Suprapubic skin (tissue), 4 donors: Measurements from ENCODE around the gene SAPCD1. TPM values are rescaled to one million over a fixed set of nuclear protein-coding genes. Genes with fewer than 3 reads are reported as not detected.

Experiments used
- DNase-seq, 2 donors: peaks; one replicate each; pipeline ENCODE4 v3.0.0-alpha.2; 2019; ENCODE audit warnings: low spot score in 2 of 2
- H3K27ac ChIP-seq: fragments of 200-600 bp; sonication (generic); one replicate; pipeline ENCODE4 v1.5.1; 2019
- H3K27me3 ChIP-seq: fragments of 200-600 bp; sonication (generic); one replicate; pipeline ENCODE4 v1.5.1; 2019
- H3K36me3 ChIP-seq: fragments of 200-600 bp; sonication (generic); one replicate; pipeline ENCODE4 v1.5.1; 2019
- H3K4me1 ChIP-seq: fragments of 200-600 bp; sonication (generic); one replicate; pipeline ENCODE4 v1.5.1; 2019
- H3K4me3 ChIP-seq: fragments of 200-600 bp; sonication (generic); one replicate; pipeline ENCODE4 v1.5.1; 2019; ENCODE audit warnings: mild to moderate bottlenecking
- H3K9me3 ChIP-seq: fragments of 200-600 bp; sonication (generic); one replicate; pipeline ENCODE4 v1.5.1; 2019
- CTCF ChIP-seq, 2 donors: fragments of 200-600 bp in 1 of 2; fragments of 450-650 bp in 1 of 2; sonication (generic) in 1 of 2; IDR thresholded peaks; one replicate each; pipeline ENCODE4 v1.5.1; 2016 to 2019; ENCODE audit warnings: antibody characterized with exemption in 2 of 2, mild to moderate bottlenecking in 1 of 2, moderate library complexity in 1 of 2
- EP300 ChIP-seq: sonication (generic); formaldehyde crosslinking; IDR thresholded peaks from one replicate; pipeline ENCODE4 v1.6.1; 2017; ENCODE audit warnings: antibody characterized with exemption
- POLR2A ChIP-seq, 2 donors: fragments of 450-650 bp; IDR thresholded peaks; one replicate each; pipeline ENCODE4 v1.6.1; 2017; ENCODE audit warnings: antibody characterized with exemption in 2 of 2, mild to moderate bottlenecking in 2 of 2, moderate library complexity in 2 of 2
- POLR2AphosphoS5 ChIP-seq, 3 donors: sonication (generic); formaldehyde crosslinking; IDR thresholded peaks; one replicate each; pipeline ENCODE4 v1.6.1; 2017; ENCODE audit warnings: antibody characterized with exemption in 3 of 3
- WGBS: methylation state at CpG from one replicate; pipeline ENCODE4 v1.1.5; 2018; 5-methylcytosine and 5-hydroxymethylcytosine counted together
- total RNA-seq, 4 donors: library from RNA; depleted of rRNA; stranded (reverse); fragments of >200 nt; gene quantifications; one replicate each; pipeline ENCODE4 v1.1.0, GENCODE V29; 2016

Gene SAPCD1
- total RNA-seq, 4 donors from 2014 or later = 9.3 to 42.2 (median 20.3) TPM

GRCh38 chr6:31749301-31750036, 13.0 kb upstream of the SAPCD1 start:
- WGBS = 89% methylated on average over 8 of the region's 8 CpGs
- Histone ChIP-seq H3K27me3 (no peaks in the 10 kb centered on the region), H3K4me1 (no peaks in the 10 kb centered on the region), H3K4me3 (no peak overlapping the region), H3K9me3 (no peaks in the 10 kb centered on the region), H3K27ac (no peak overlapping the region), H3K36me3 (peaks cover 9% of the 10 kb centered on the region)
- no peak for DNase-seq
- no peak for TF ChIP-seq POLR2AphosphoS5 (IDR thresholded peaks at IDR 0.05)
- no peak for TF ChIP-seq EP300
- TF ChIP-seq CTCF (IDR thresholded peaks at IDR 0.05) = no peak
- TF ChIP-seq POLR2A (IDR thresholded peaks at IDR 0.05) = no peak

- Histone ChIP-seq H3K4me3 (no peak overlapping the region), H3K36me3 (peaks cover 9% of the 10 kb centered on the region), H3K27me3 (no peaks in the 10 kb centered on the region), H3K4me1 (no peaks in the 10 kb centered on the region), H3K27ac (no peak overlapping the region), H3K9me3 (no peaks in the 10 kb centered on the region)
- no peak for DNase-seq
- TF ChIP-seq POLR2AphosphoS5 (IDR thresholded peaks at IDR 0.05) (no peak), EP300 (no peak), CTCF (IDR thresholded peaks at IDR 0.05) (no peak), POLR2A (IDR thresholded peaks at IDR 0.05) (no peak)
- 94% methylated on average over 7 of the region's 7 CpGs for WGBS
Observed at GRCh38 chr6:31750411-31751022, 11.9 kb upstream of the SAPCD1 start.

- WGBS = 76% methylated on average over 8 of the region's 8 CpGs
- Histone ChIP-seq H3K4me1 (no peaks in the 10 kb centered on the region), H3K36me3 (no peaks in the 10 kb centered on the region), H3K27me3 (no peaks in the 10 kb centered on the region), H3K9me3 (no peaks in the 10 kb centered on the region), H3K4me3 (no peak overlapping the region), H3K27ac (no peak overlapping the region)
- TF ChIP-seq EP300 (no peak), POLR2A (IDR thresholded peaks at IDR 0.05) (no peak)
- DNase-seq = no peak
Observed at GRCh38 chr6:31752739-31753319, 9.6 kb upstream of the SAPCD1 start.

- no peak for DNase-seq
- H3K27me3 ChIP-seq = no peaks in the 10 kb centered on the region
- no peak overlapping the region for H3K4me3 ChIP-seq
- H3K4me1 ChIP-seq = peaks cover 5% of the 10 kb centered on the region
- WGBS = 97% methylated on average over 2 of the region's 2 CpGs
- TF ChIP-seq POLR2AphosphoS5 (IDR thresholded peaks at IDR 0.05) (no peak), CTCF (IDR thresholded peaks at IDR 0.05) (no peak)
- H3K36me3 ChIP-seq = peaks cover 22% of the 10 kb centered on the region
- no peaks in the 10 kb centered on the region for H3K9me3 ChIP-seq
- no peak overlapping the region for H3K27ac ChIP-seq
Observed at GRCh38 chr6:31758281-31758680, 4.2 kb upstream of the SAPCD1 start.

- Histone ChIP-seq H3K27me3 (no peaks in the 10 kb centered on the region), H3K4me1 (peaks cover 14% of the 10 kb centered on the region), H3K4me3 (no peak overlapping the region), H3K27ac (no peak overlapping the region), H3K9me3 (no peaks in the 10 kb centered on the region), H3K36me3 (peaks cover 22% of the 10 kb centered on the region)
- DNase-seq = no peak
- TF ChIP-seq POLR2AphosphoS5 (IDR thresholded peaks at IDR 0.05) (no peak), EP300 (no peak), CTCF (IDR thresholded peaks at IDR 0.05) (no peak)
- WGBS = 91% methylated on average over 5 of the region's 5 CpGs
Observed at GRCh38 chr6:31760790-31761189, 1.7 kb upstream of the SAPCD1 start.
